ENCODE results near the gene CRLF2.
A peak's percentile ranks its signal among the peaks of the same experiment; 100 is the strongest.
"Not testable (repeated sequence)": the region's sequence is repeated elsewhere in the genome, so short reads cannot be mapped to it uniquely, and the experiment has no call there.

Gene CRLF2

DNA sequence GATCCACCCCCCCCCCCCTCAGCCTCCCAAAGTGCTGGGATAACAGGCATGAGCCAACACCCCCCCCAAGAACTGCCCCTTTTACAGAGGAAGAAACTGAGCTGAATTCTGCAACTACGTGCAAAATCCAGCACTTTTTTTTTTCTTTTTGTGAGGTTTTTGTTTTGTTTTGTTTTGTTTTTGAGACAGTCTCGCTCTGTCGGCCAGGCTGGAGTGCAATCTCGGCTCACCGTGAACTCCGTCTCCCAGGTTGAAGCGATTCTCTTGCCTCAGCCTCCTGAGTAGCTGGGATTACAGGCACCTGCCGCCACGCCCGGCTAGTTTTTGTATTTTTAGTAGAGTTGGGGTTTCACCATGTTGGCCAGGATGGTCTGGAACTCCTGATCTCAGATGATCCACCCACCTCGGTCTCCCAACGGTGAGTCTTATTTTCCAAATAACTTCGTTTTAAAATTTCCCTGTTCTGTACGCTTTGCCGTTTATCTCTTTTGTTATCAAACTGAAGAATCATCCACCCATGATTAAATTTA, 4.9 kb downstream of the CRLF2 start:
- no peak overlapping the region for H3K4me3 ChIP-seq (ENCODE audit: low read length)
- no peak for DNase-seq (ENCODE audit: low read depth)
- TF ChIP-seq, protein P1, sequence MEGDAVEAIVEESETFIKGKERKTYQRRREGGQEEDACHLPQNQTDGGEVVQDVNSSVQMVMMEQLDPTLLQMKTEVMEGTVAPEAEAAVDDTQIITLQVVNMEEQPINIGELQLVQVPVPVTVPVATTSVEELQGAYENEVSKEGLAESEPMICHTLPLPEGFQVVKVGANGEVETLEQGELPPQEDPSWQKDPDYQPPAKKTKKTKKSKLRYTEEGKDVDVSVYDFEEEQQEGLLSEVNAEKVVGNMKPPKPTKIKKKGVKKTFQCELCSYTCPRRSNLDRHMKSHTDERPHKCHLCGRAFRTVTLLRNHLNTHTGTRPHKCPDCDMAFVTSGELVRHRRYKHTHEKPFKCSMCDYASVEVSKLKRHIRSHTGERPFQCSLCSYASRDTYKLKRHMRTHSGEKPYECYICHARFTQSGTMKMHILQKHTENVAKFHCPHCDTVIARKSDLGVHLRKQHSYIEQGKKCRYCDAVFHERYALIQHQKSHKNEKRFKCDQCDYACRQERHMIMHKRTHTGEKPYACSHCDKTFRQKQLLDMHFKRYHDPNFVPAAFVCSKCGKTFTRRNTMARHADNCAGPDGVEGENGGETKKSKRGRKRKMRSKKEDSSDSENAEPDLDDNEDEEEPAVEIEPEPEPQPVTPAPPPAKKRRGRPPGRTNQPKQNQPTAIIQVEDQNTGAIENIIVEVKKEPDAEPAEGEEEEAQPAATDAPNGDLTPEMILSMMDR (conservative IDR thresholded peaks at IDR 0.05; ENCODE audit: low read length) = no peak

DNA sequence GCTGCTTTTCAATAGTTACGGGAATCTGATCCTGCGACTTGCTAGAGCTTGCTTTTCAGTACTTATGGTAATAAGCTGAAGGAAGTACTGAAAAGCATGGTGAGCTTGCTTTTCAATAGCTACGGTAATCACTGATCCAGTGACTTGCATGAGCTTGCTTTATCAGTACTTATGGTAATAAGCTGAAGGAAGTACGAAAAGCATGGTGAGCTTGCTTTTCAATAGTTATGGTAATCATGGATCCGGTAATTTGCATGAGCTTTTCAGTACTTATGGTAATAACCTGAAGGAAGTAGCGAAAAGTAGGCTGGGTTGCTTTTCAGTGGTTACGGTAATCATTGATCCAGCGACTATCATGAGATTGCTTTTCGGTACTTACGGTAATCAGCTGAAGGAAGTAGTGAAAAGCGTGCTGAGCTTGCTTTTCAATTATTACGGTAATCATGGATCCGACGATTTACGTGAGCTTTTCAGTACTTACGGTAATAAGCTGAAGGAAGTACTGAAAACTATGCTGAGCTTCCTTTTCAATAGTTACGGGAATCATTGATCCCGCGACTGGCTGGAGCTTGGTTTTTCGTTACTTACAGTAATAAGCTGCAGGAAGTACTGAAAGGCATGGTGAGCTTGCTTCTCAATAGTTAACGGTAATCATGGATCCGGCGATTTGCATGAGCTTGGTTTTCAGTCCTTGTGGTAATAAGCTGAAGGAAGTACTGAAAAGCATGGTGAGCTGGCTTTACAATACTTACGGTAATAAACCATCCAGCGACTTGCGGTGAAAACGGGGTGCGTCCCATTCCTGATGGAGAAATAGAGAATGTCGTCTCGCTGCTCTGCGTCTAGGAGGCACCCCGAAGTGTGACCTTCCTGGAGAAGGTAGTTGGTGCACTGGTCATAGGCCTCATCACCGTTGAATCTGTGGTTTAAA, 6.5 kb downstream of the CRLF2 start:
- peak; percentile 62 for DNase-seq (ENCODE audit: low read depth)
- TF ChIP-seq, protein P1 (conservative IDR thresholded peaks at IDR 0.05; ENCODE audit: low read length) = no peak
- no peak overlapping the region for H3K4me3 ChIP-seq (ENCODE audit: low read length)

DNA sequence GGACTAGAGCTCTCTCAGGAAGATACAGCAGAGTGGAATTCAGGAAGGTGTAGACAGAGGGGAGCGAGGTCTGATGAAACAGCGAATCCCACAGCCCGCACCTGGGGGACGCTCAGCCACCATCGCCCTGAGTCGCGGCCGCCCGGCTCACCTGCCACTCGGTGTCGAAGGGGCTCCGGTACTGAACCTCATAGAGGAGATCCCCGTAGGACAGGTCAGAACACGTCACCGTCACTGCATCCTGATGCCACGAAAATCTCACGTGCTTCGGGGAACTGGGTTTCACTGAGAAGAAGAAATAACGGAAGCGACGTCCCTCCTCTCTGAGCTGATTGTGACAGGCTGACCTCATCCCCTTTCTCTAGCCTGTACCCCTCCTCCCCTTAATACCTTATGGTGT, 10.2 kb downstream of the CRLF2 start:
- TF ChIP-seq, protein P1 (conservative IDR thresholded peaks at IDR 0.05; ENCODE audit: low read length) = no peak
- H3K4me3 ChIP-seq (ENCODE audit: low read length) = no peak overlapping the region
- no peak for DNase-seq (ENCODE audit: low read depth)

DNA sequence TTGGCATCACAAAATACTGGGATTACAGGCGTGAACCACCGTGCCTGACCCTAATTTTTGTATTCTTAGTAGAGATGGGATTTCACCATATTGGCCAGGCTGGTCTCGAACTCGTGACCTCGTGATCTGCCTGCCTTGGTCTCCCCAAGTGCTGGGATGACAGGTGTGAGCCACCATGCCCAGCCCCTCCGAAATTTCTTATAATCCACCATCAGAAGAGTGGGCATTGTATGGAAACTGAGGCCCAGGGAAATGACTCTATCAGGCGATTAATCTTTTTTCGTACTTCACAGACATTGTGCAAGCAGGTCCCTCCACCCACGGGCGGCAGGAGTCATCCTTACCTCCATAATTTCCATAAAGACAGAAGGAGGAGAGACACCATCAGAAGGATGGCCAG, 16.0 kb downstream of the CRLF2 start:
- no peak for DNase-seq (ENCODE audit: low read depth)
- no peak overlapping the region for H3K4me3 ChIP-seq (ENCODE audit: low read length)
- TF ChIP-seq, protein P1 (conservative IDR thresholded peaks at IDR 0.05; ENCODE audit: low read length) = no peak

DNA sequence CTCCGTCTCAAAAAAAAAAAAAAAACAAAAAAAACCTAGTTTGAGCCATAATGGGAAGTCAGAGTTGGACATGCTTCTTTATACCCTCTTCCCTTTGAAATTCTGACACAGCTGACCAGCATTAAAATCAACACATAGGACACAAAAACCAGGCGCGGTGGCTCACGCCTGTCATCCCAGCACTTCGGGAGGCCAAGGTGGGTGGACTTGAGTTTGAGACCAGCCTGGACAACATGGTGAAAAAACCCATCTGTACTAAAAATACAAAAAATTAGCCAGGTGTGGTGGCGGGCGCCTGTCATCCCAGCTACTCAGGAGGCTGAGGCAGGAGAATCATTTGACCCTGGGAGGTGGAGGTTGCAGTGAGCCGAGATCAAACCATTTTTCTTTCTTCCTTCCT, 20.3 kb downstream of the CRLF2 start:
- H3K4me3 ChIP-seq (ENCODE audit: low read length); DNase-seq (ENCODE audit: low read depth): not testable (repeated sequence)

DNA sequence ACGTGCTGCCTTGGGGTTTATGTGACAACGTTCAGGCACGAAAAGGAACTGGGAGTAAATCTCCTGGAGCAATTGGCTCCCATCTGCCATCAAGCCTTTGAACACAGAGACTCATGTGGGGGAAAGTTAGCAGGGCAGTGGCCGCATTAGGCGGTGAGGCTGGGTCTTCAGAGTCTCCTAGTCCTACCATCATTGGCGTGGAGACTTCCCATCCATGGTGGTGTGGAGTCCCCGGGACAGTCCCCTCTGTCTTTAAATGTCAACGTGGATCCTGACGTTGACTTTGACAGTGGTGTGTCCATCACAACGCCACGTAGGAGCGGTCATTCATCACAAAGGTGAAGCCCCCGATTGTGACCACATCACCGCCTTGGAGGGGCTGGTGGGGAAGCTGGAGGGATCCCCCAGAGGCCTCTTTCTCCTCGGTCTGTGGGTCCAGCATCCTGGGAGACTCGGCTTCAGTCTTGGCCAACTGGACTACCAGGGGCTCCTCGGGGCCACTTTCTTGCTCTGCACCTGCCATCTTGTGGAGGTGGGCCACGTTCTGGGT, 21.8 kb downstream of the CRLF2 start:
- TF ChIP-seq, protein P1 (conservative IDR thresholded peaks at IDR 0.05; ENCODE audit: low read length) = no peak
- no peak overlapping the region for H3K4me3 ChIP-seq (ENCODE audit: low read length)
- no peak for DNase-seq (ENCODE audit: low read depth)

DNA sequence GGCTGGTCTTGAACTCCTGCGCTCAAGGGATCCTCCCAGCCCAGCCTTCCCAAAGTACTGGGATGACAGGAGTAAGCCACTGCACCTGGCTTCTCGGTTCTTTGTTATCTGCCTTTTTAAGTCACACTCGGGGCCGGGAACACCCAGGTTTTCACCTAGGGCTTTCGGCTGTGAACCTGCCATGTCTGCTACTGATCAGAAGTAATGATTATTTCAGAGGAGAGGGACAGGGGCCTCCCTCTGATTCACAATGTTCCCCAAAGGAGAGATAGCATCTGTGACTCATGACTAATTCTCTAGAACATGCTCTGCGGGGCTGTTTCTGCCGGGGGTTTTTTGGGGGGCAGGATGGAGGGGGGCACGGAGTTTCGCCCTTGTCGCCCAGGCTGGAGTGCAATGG, 26.9 kb downstream of the CRLF2 start:
- TF ChIP-seq, protein P1 (conservative IDR thresholded peaks at IDR 0.05; ENCODE audit: low read length) = no peak
- no peak overlapping the region for H3K4me3 ChIP-seq (ENCODE audit: low read length)
- DNase-seq (ENCODE audit: low read depth) = no peak
